Activated CD8-positive, alpha-beta T cell treated with anti-CD3 and anti-CD28 coated beads, Interleukin-2, amount 10 ng/mL, durations not matched to agents 7 days and 5 days (primary cell): Measurements from ENCODE around the gene SOCS7. TPM values are rescaled to one million over a fixed set of nuclear protein-coding genes. Genes with fewer than 3 reads are reported as not detected.

Experiments used
- ATAC-seq: fragments of 150-1000 bp; cut with Tn5 transposase; one replicate; pipeline ENCODE4 v1.10.0; 2021; ENCODE audit warnings: moderate library complexity
- CTCF ChIA-PET: fragments of 350-600 bp; sonication (Branson Sonifier 250); formaldehyde crosslinking; loops from one replicate; lab custom pipeline; 2021; ENCODE audit warnings: antibody characterized with exemption; lab: Charles Lee
- POLR2A ChIA-PET: fragments of 350-600 bp; sonication (Branson Sonifier 250); formaldehyde crosslinking; loops from one replicate; lab custom pipeline; 2021; ENCODE audit warnings: antibody characterized with exemption; lab: Charles Lee
- DNase-seq: peaks from one replicate; pipeline ENCODE4 v3.0.0-alpha.2; 2020
- H3K27ac Mint-ChIP-seq: one replicate; pipeline ENCODE4 v1.8.0; 2021; ENCODE audit warnings: mild to moderate bottlenecking, mixed read lengths
- H3K27me3 Mint-ChIP-seq: one replicate; pipeline ENCODE4 v1.8.0; 2021; ENCODE audit warnings: low read depth, mixed read lengths
- H3K36me3 Mint-ChIP-seq: one replicate; pipeline ENCODE4 v1.8.0; 2021; ENCODE audit warnings: low read depth, mixed read lengths
- H3K4me1 Mint-ChIP-seq: one replicate; pipeline ENCODE4 v1.8.0; 2021; ENCODE audit warnings: low read depth, mixed read lengths
- H3K4me3 Mint-ChIP-seq: one replicate; pipeline ENCODE4 v1.8.0; 2021; ENCODE audit warnings: mild to moderate bottlenecking, mixed read lengths
- H3K9me3 Mint-ChIP-seq: one replicate; pipeline ENCODE4 v1.8.0; 2022; ENCODE audit warnings: mixed read lengths; ENCODE audit not compliant: insufficient read depth
- total RNA-seq, 2 experiments: library from RNA; stranded (reverse); gene quantifications; one replicate each; pipeline ENCODE4 v1.2.3, GENCODE V29; 2021

The SOCS7 gene
- total RNA-seq, 2 experiments from 2014 or later, result 13.0 to 15.3 TPM

DNA sequence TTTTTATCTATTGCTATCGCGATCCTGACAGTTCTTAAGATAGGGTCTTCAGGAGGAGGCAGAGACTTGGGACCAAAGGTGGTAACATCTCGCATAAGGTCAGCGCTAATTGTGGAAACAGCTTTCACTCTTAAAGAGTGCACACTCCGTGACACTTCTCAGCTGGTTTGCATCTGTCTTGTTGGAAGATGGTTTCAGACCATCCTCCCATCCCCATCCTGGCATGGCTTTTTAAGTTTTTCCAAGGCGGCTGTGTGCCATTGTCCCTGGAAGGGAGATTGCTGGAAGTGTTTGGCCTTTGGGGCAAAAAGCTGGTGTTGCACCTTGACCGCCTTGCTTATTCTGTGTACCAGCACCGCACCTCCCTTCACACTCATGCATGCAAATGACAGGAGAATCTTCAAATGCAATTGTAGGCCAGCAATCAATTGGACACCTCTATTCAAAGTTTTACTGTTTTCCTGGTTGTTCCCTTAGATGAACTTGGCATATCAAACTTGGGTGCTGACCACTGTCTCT lies 1.5 kb downstream of the SOCS7 start:
- peak overlapping the region; percentile 22 for H3K27ac Mint-ChIP-seq
- POLR2A ChIA-PET, result no interaction called here
- no peak for DNase-seq
- H3K4me3 Mint-ChIP-seq, result peak overlapping the region; percentile 73
- H3K36me3 Mint-ChIP-seq, result peaks cover 2% of the 10 kb centered on the region
- H3K27me3 Mint-ChIP-seq, result no peaks in the 10 kb centered on the region
- no peak for ATAC-seq
- peaks cover 39% of the 10 kb centered on the region for H3K4me1 Mint-ChIP-seq
- CTCF ChIA-PET, result interaction anchor here (1.8 to 5.0 kb wide), 5 partner anchors 13 to 205 kb away, joined by 6 to 66 read pairs (median 8); no protein-coding TSS in a partner anchor
- no peaks in the 10 kb centered on the region for H3K9me3 Mint-ChIP-seq

DNA sequence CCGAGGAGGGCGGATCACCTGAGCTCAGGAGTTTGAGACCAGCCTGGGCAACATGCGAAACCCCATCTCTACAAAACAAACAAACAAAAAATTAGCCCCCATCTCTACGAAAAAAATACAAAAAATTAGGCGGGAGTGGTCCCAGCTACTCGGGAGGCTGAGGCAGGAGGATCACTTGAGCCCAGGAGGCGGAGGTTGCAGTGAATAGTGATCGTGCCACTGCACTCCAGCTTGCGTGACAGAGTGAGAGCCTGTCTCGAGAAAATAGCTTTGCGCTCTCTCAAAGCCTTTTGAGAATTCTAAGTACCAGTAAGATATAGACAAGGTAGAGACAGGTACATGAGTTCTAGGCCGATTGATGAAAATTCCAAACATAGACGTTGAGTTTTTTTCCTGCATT lies 2.0 kb downstream of the SOCS7 start:
- peaks cover 2% of the 10 kb centered on the region for H3K36me3 Mint-ChIP-seq
- no peak overlapping the region for H3K27ac Mint-ChIP-seq
- CTCF ChIA-PET, result interaction anchor here (0.6 to 5.0 kb wide), 8 partner anchors 13 to 428 kb away, joined by 3 to 66 read pairs (median 6); no protein-coding TSS in a partner anchor

DNA sequence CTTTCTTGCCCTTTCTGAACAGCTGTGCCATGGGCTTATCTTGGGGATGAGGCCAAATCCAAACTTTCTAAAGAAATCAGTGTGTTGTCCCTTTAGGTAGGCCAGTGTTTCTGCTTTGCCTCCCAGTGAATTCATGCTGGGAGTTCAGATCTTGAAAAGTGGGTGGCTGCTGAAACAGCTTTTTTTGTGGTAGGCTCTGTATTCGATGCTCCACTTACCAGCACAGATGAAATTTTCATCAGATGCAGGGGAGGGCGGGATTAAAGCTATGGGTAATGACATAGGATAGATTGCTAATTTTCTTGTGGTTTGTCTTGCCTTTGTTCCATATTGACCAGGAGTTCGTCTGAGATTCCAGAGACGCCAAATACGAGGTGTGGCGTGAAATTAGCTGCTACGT lies 2.8 kb downstream of the SOCS7 start:
- H3K36me3 Mint-ChIP-seq, result peaks cover 2% of the 10 kb centered on the region
- peaks cover 36% of the 10 kb centered on the region for H3K4me1 Mint-ChIP-seq
- H3K27me3 Mint-ChIP-seq, result no peaks in the 10 kb centered on the region
- H3K9me3 Mint-ChIP-seq, result no peaks in the 10 kb centered on the region
- ATAC-seq (no peak), DNase-seq (no peak)
- CTCF ChIA-PET, result interaction anchor here (0.7 to 5.0 kb wide), 8 partner anchors 12 to 204 kb away, joined by 3 to 66 read pairs (median 6); no protein-coding TSS in a partner anchor
- H3K27ac Mint-ChIP-seq, result no peak overlapping the region
- POLR2A ChIA-PET, result interaction anchor here (1.0 to 1.1 kb wide), 2 partner anchors 28 to 1106 kb away, joined by 3 read pairs; no protein-coding TSS in a partner anchor
- no peak overlapping the region for H3K4me3 Mint-ChIP-seq

More for the DNA sequence above, 2.0 kb downstream of the SOCS7 start:
- DNase-seq (no peak), ATAC-seq (no peak)
- H3K4me1 Mint-ChIP-seq, result peaks cover 39% of the 10 kb centered on the region
- H3K27me3 Mint-ChIP-seq, result no peaks in the 10 kb centered on the region
- no peaks in the 10 kb centered on the region for H3K9me3 Mint-ChIP-seq
- POLR2A ChIA-PET, result no interaction called here
- peak overlapping the region; percentile 73 for H3K4me3 Mint-ChIP-seq

DNA sequence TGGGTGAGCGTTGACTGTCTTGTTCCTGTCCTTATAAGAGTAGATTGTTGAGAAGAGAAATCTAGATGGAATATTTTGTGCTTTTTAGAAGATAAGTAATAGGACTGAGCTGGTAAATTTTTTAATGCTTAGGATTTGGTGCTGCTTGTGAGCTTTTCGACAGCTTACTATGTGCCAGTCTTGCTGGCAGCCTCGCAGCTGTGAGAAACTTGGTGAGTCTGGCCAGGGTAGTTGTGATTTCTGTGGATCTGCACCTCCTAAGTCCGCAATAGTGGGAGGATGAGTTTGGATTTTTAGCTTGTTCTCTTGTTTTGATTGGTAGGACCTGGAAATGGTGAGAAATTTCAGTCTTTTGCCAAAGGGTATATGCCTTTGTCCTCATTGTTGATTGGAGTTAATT lies 3.6 kb downstream of the SOCS7 start:
- ATAC-seq (no peak), DNase-seq (no peak)
- CTCF ChIA-PET, result interaction anchor here (0.6 to 5.0 kb wide), 5 partner anchors 11 to 203 kb away, joined by 3 to 66 read pairs (median 8); no protein-coding TSS in a partner anchor
- no peak overlapping the region for H3K4me3 Mint-ChIP-seq
- H3K9me3 Mint-ChIP-seq, result no peaks in the 10 kb centered on the region
- H3K27me3 Mint-ChIP-seq, result no peaks in the 10 kb centered on the region
- H3K36me3 Mint-ChIP-seq, result peaks cover 2% of the 10 kb centered on the region
- H3K27ac Mint-ChIP-seq, result no peak overlapping the region
- H3K4me1 Mint-ChIP-seq, result peaks cover 36% of the 10 kb centered on the region
- POLR2A ChIA-PET, result interaction anchor here (1.0 kb wide), 1 partner anchor 29 kb away, joined by 3 read pairs; no protein-coding TSS in a partner anchor

DNA sequence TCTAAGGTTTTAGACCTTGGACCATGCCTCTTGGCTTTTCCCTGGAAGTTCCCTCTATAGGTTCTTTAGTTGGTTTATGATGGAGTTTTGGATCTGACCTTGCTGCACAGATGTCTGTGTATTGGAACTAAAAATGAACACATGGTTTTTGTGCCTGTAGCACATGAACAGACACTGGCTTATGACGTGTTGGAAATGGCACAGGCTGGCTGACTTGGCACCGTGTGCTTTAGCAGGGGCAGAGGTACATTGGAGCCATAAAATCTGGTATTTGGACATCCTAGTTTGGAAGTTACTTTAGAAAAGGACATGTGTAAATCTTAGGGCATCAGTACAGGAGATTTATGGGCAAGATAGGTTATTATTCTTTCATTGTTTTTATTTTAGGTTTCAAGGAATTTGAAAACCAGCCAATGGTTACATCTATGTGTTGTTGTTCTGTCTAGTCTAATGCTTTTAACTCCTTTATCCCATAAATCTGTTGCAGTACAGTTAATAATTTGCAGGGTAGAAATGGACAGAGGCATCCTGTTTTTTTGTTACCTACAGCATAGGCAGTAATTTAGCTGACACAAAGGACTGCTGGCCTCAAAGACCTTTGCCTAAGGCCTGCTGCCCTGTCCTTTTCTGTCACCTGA lies 6.0 kb downstream of the SOCS7 start:
- H3K36me3 Mint-ChIP-seq, result peaks cover 2% of the 10 kb centered on the region
- no peaks in the 10 kb centered on the region for H3K27me3 Mint-ChIP-seq
- H3K9me3 Mint-ChIP-seq, result no peaks in the 10 kb centered on the region
- ATAC-seq (no peak), DNase-seq (no peak)
- ChIA-PET POLR2A (no interaction called here), CTCF (interaction anchor here (6.2 kb wide), 1 partner anchor 8 kb away, joined by 46 read pairs; no protein-coding TSS in a partner anchor)
- H3K4me3 Mint-ChIP-seq, result no peak overlapping the region
- H3K27ac Mint-ChIP-seq, result no peak overlapping the region
- H3K4me1 Mint-ChIP-seq, result peaks cover 32% of the 10 kb centered on the region

DNA sequence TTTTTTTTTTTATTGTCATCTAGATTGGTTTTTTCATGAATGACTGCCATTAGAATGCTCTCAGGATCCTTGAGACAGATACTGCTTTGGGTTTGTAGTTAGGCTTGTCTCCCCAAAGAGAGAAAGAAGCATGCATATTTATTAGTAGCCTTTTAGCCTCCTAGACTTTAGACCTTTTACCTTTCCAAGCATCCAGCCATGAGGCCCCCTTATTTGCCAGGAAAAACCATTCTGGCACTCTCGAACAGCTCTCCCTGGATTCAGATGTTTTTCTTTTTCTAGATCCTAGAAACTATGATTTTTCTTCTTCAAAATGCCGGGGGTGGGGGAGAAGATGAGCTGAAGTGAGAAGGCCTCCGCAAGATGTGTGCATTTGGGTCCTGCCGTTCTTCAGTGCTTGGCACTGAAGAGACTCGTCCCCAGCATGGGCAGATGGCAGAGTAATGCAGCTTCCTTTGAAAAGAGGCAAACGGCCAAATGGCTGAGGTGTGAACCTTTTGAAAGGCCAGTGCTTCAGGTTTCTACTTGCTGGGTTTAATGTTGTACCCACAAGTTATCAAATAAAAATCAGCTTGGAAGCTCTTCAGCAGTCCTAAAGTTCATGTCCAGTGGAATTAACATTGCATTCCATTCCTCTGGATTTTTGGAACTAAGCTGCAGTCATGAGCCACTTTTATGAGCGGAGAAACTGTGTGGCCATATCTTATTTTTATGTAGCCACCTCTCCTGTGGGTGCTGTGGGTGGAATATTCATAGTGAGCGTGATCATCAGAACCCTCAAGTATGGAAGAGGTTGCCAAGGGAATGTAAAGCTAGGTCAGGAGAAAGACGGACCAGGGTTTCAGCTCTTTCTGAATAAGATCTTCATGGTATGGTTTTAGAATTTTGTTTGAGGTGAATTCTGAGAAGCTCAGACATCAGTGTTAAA lies 7.2 kb downstream of the SOCS7 start:
- no peak for DNase-seq
- Mint-ChIP-seq H3K4me3 (no peak overlapping the region), H3K36me3 (peaks cover 2% of the 10 kb centered on the region), H3K27me3 (no peaks in the 10 kb centered on the region), H3K27ac (no peak overlapping the region), H3K9me3 (no peaks in the 10 kb centered on the region), H3K4me1 (peaks cover 22% of the 10 kb centered on the region)
- ChIA-PET POLR2A (no interaction called here), CTCF (interaction anchor here (1.0 to 6.2 kb wide), 5 partner anchors 10 to 55 kb away, joined by 3 to 46 read pairs (median 5); no protein-coding TSS in a partner anchor)
- no peak for ATAC-seq

DNA sequence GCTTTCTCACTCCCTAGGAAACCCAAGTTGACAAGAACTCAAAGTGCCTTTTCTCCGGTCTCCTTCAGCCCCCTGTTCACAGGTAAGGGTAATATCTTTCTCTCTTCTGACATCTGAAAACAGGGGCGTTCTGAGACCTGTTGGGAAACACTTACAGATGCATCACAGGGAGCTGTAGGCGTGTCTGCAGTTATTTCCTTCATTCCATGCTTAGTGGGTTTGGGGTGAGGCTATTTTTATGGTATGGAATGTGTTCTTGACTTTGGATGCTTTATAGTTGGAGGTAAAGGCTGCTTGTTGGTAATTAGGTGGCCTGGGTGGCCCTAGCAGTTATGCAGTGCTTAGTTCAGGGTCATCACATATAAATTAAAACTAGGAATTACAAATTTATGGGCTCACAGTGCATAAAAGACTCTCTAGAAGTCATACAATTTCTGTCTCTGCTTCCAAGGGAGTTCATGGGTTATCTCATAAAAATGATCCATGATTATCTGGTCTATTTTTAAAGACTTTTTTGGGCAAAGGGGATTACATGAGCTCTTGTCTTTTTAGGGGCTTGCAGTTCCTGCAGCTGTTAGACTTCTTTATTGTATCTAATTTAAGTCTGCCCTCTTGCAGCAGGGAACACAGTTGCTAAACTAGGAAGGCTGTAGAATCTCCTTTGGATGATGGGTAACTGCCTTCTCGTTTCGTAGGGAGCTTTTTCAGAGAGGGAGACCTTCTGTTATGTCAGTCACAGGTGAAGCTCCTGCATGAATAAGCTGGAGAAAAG lies 10.2 kb downstream of the SOCS7 start:
- Mint-ChIP-seq H3K4me1 (peaks cover 4% of the 10 kb centered on the region), H3K27ac (no peak overlapping the region), H3K36me3 (no peaks in the 10 kb centered on the region), H3K27me3 (no peaks in the 10 kb centered on the region), H3K4me3 (no peak overlapping the region), H3K9me3 (no peaks in the 10 kb centered on the region)
- POLR2A ChIA-PET, result interaction anchor here (0.8 kb wide), 1 partner anchor 28 kb away, joined by 3 read pairs; no protein-coding TSS in a partner anchor
- DNase-seq (no peak), ATAC-seq (no peak)
- CTCF ChIA-PET, result interaction anchor here (1.0 to 6.2 kb wide), 2 partner anchors 13 to 51 kb away, joined by 3 to 46 read pairs; no protein-coding TSS in a partner anchor

DNA sequence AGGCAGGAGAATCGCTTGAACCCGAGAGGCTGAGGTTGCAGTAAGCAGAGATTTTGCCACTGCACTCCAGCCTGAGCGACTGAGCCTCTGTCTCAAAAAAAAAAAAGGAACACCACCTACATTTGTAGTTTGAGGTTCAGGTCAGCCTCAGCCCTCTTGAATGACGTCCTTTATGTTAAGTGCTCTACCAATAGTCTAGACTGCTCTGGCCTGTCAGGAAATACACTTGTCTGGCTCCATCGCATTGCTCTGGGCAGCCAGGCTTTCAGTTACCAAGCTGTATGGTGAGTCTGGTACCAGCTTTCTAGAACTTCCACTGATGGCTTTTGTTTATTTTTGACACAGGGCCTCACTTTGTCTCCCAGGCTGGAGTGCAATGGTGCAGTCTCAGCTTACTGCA lies 11.4 kb downstream of the SOCS7 start:
- H3K36me3 Mint-ChIP-seq, result no peaks in the 10 kb centered on the region
- H3K4me3 Mint-ChIP-seq, result no peak overlapping the region
- peaks cover 4% of the 10 kb centered on the region for H3K4me1 Mint-ChIP-seq
- no peaks in the 10 kb centered on the region for H3K9me3 Mint-ChIP-seq
- no peaks in the 10 kb centered on the region for H3K27me3 Mint-ChIP-seq
- CTCF ChIA-PET, result interaction anchor here (1.3 to 6.2 kb wide), 3 partner anchors 13 to 18 kb away, joined by 3 to 46 read pairs (median 14); no protein-coding TSS in a partner anchor
- POLR2A ChIA-PET, result no interaction called here
- DNase-seq (no peak), ATAC-seq (no peak)
- no peak overlapping the region for H3K27ac Mint-ChIP-seq

DNA sequence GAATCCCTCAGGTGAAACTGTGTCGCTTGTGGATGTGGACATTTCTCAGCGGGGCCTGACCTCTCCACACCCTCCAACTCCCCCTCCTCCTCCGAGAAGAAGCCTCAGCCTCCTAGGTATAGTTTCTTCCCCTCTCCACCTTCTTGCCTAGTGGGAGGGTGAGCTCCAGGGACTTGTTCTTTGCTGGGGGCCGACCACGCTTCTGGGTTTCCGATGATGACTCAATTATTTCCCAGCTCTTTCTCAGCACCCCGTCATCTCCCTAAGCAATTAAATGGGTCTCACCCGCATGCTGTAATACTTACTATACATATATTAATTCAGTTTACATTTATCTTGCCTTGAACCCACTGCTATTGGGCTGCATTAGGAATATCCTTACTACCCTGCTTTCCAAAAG lies 13.1 kb downstream of the SOCS7 start:
- ChIA-PET CTCF (interaction anchor here (1.9 to 2.0 kb wide), 2 partner anchors 15 to 50 kb away, joined by 6 to 14 read pairs; no protein-coding TSS in a partner anchor), POLR2A (interaction anchor here (0.6 kb wide), 1 partner anchor 64 kb away, joined by 3 read pairs; the partner anchor contains the start of gene ARHGAP23)
- ATAC-seq, result no peak
- Mint-ChIP-seq H3K4me3 (no peak overlapping the region), H3K9me3 (no peaks in the 10 kb centered on the region), H3K27me3 (no peaks in the 10 kb centered on the region), H3K4me1 (peaks cover 4% of the 10 kb centered on the region), H3K36me3 (peaks cover 4% of the 10 kb centered on the region), H3K27ac (no peak overlapping the region)
- no peak for DNase-seq

DNA sequence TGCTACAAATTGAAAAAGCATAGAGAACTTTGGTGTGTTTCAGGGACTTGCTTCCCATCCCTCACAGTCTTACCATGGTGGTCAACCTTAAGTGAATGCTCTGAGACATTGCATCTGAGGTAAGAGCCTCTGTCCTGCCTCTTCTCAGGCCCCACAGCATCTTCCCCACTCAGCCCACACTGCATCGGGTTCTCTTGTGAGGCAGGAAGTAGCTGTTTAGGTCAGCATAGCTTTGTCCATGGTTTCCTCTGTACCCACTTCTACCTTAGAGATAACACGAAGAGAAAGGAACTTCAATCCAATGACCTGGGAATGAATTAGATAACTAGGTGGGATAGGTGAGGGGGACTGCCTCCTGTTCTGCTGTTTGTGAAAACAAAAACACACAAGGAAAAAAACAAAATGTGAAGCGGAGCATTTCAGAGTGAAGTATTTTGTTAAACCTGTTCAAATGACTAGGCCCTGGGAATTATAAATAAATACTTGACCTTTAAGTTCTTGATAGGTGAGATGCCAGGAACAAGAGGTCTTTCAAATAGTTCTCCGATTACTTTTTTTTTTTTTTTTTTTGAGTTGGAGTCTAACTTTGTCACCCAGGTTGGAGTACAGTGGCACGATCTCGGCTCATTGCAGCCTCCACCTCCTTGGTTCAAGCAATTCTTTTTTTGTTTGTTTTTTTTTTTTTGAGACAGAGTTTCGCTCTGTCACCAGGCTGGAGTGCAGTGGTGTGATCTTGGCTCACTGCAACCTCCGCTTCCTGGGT lies 17.7 kb downstream of the SOCS7 start:
- Mint-ChIP-seq H3K27ac (peak overlapping the region; percentile 3), H3K36me3 (peaks cover 19% of the 10 kb centered on the region), H3K27me3 (no peaks in the 10 kb centered on the region), H3K4me3 (no peak overlapping the region), H3K4me1 (no peaks in the 10 kb centered on the region), H3K9me3 (no peaks in the 10 kb centered on the region)
- CTCF ChIA-PET, result interaction anchor here (1.3 kb wide), 1 partner anchor 10 kb away, joined by 3 read pairs; no protein-coding TSS in a partner anchor
- POLR2A ChIA-PET, result no interaction called here
- no peak for DNase-seq
- ATAC-seq, result no peak
